ENCODE results near the gene KLK12.

KLK12 gene

DNA sequence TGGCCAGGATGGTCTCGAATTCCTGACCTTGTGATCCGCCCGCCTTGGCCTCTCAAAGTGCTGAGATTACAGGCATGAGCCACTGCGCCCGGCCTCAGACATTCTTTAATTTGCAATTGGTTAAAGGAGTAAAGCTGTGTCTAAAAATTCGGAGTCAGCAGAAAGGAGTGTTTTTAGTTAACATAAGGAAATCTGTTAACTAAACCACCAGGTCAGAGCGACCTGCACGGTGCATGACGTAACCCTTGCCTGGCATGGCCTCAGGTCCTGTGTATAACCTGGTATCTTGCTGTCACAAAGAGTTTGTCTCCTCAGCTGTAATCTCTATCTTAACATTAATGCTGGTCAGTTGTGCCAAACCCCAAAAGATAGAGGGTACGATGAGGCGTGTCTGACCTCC is 9.5 kb upstream of the KLK12 start:
- no peak for DNase-seq

DNA sequence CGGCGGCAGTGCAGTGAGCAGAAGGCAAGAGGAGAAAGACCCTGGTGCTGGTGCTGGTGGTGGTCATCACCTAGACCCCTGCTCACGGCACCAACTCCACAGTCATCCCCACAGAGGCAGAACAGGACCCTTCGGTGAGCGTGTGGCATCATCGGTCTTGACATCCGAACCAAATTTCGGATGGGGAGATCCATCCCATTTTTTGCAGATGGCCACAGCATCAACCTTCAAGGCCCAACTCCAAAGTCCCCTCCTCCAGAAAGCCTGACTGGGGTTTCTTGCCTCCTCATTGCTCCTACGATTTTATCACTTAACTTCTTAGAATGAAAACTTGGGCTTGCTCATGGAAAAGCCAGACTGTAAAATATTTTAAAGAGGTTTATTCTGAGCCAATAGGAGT is 8.7 kb upstream of the KLK12 start:
- DNase-seq, result no peak

DNA sequence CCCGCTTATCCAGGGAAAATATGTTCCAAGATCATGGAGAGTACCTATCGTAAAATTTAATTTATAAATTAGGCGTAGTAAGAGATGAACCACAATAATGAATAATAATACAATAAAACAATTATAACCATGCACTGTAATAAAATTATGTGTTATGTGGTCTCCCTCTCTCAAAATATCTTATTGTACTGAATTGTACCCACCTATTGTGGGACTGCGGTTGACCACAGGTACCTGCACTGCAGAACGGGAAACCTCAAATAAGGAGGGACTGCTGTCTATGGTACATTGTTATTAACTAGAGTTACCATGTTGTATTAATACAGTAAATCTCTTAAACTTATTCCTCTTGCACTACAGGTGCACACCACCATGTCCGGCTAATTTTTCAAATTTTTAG is 5.3 kb upstream of the KLK12 start:
- no peak for DNase-seq

DNA sequence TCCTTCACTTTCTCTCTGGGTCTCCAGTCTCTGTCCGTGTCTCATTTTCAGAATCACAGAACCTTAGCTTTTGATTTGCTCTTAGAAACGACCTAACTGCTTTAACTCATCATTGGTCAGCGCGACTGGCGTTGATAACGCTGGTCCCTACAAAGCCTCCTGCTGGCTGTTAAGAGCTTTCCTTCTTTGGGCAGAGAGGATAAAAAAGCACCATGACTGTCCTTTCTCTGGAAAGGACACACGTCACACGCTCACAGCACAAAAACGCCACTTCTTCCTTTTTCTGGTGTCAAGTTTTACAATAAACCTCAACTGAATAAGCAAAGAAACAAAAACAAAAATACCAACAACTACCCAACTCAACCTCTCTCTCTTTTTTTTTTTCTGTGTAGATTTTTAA is 1.7 kb upstream of the KLK12 start:
- no peak for DNase-seq

DNA sequence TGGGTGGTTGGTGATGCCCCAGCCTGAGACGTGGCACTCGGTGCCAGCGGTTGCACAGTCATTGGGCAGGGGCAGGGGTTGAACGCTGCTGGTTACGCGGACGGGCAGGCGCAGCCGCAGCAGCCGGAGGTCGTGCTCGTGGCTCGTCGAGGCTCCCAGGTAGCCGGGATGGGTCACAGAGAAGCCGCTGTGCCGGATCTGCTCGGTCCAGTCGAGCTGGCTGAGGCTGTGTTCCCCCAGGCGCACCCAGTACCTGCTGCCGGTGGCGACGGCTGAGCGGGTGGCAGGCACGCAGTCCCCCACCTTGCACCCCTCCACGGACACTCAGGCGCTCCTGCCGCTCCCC is 2.9 kb downstream of the KLK12 start:
- no peak for DNase-seq

DNA sequence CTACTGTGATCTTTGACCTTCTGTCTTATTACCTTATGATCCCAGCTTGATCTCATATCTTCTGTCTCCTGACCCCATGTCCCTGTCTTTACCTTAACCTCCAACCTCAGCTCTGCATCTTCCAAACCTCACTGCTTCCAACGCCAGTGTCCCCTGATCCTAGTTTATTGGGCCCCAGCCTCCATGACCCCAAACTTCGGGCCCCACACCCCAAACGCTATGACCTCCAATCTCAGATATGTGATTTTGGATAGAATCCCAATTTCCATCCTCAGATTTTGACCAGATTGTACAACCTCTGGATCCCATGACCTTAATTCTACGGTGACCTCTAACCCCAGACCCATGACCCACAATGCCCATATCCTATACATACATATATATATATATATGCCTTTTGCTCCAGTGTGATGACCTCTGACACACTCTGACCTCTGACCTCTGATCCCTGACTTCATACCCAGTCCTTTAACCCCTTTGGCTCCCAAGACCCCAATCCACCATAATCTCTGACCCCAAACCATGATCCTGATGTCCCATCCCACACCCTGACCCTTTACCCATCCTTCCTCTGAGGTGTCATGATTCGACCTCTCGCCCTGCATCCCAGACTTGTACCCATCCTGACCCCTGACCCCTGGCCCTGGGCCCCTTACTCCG is 3.5 kb downstream of the KLK12 start:
- DNase-seq, result no peak

DNA sequence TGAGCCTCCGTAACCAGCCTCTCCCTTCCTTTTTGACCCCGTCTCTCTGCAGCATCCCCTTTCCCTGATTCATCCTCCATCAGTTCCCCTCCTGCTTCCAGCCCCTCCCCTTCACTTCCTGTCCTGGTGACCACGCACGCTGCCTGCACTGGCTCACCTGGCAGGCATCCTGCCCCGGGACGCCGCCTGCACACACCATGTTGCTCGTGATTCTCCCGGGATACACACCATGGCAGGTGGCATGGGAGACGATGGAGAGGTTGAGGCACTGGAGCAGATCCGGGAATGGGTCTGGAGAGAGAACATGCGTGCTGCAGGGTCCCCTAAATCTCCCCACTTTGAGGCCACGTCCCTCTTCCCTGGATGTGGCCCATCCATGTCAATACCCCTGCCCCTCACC is 4.2 kb downstream of the KLK12 start:
- no peak for DNase-seq

DNA sequence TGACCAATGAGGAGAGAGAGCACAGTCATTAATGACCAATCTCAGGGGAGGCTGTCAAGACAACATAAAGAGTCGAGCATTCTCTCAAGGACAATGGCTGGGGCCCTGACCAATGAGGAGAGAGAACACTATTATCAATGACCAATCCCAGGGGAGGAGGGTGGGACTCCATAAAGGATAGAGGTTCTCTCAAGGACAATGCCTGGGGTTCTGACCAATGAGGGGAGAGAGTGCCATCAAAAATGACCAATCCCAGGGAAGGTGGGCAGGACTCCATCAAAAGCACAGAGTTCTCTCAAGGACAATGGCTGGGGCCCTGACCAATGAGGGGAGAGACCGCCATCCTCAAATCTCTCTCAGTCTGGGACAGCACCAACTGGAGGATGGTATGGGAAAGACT is 5.1 kb downstream of the KLK12 start:
- DNase-seq, result no peak

DNA sequence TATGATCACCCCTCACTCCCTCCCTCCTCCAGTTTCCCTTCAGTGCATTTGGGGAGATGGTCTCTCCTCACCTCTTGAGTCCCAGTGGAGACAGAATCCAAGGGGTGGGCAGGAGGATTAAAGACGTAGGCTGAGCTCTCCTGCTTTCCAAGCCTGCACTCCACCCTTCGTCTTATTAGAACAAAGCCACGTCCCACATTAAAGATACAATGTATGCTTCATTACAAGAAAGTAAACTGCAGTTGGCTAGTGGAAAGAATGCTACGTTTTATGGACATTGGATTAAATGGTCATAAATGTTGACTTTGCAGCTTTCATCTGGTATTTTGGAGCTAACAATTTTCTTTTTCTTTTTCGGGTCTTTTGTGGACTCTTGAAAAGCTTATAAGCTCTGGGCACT is 6.9 kb downstream of the KLK12 start:
- no peak for DNase-seq

DNA sequence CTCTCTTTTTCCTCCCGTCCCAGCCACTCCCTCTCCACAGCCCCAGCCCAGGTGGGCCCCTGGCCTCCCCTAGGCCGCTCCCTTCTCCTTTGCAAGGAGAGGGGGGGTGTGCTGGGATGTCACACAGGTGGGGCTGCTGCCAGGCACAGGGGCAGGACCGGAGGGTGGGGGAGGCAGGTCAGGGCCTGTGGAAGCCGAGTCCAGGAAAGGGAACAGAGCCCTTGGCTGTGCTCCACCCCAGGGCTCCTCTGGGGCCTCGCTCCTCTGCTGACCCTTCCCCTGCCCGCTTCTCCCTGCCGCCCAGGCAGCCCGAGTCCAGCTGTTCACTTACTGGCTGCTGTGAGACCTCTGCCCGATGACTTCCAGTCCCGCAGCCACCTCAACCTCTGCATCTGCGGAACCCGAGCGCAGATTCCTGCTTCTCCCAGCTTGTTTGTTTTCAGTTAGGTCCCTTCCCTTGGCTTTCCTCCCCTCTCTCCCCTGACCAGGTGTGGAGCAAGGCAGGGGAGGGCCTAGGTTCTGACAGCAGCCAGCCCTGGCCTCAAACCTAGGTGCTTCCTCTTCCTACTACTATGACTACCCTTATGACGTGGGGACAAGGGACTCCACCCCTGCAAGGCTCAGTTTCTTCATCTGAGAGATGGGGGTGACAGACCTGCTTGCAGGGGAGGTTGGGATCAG is 7.5 kb downstream of the KLK12 start:
- DNase-seq, result no peak

DNA sequence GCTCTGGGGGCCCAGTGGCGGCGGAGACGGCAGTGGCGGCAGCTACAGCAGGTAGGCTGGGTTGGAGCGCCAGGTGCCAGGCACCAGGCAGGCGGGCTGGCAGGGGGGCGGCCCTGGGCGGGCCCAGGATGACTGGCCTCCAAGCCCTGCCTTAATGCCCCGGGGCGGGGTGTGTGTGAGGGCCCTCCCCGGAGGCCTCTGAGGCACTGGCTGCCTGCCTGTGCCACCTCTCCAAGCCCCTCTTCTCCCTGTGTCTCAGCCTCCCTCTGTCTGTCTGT is 8.3 kb downstream of the KLK12 start, which contains the start of gene KLK11:
KLK11 (minus strand) TSS at position 63 of the 278 bp plus-strand sequence. CDS start 985 bp downstream, outside the sequence.
- DNase-seq, result no peak

DNA sequence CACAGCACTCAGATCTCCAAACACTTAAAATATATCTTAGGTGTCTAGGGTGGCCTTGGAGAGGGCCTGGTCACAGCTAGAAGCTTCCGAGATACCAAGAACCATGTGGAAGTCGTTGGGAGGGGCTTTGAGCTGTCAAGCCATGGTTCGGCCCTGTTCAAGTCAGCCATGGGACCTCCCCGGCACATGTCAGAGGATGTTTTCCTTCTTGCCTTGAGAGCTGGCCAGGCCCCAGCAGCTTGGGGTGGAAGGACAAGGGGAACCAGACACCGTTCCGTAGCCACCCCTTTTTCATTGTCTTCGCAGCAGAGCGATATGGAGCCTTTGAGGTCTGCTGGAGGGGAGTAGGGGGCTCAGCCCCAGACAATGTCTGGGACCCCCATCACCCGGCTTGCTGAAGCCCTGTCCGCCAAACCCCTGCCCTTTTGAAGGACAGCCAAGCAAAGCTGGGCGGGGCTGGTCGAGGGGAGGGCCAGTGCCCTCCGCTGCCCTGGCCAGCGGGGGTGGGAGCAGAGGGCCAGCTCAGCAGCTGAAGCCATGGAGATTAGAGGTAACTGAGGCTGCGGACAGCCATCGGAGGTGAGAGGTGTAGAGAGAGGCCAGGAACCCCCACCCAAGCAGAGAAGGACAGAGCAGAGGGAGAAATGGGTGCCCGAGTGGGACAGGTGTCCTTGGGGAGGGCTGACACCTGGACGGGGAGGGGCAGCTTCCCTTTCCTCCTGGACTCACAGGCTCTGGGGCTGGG is 8.8 kb downstream of the KLK12 start:
- no peak for DNase-seq

DNA sequence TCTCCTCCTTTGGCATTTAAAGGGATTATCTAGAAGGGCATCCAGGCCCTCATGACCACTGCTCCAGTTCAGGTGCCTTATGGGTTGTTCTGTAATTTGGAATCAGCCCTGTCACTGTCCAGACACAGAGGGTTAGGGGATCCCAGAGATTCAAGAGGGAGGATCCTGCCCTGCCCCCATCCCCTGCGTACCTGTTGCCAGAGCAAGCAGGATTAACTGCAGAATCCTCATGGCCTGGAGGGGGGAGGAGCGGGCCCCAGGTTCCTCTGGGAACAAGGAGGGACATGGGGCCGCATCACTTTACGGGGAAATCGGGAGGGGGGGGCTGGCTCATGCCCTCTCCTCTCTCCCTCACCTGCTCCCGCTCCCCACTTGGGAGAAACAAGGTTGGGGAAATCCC is 9.4 kb downstream of the KLK12 start:
- no peak for DNase-seq

DNA sequence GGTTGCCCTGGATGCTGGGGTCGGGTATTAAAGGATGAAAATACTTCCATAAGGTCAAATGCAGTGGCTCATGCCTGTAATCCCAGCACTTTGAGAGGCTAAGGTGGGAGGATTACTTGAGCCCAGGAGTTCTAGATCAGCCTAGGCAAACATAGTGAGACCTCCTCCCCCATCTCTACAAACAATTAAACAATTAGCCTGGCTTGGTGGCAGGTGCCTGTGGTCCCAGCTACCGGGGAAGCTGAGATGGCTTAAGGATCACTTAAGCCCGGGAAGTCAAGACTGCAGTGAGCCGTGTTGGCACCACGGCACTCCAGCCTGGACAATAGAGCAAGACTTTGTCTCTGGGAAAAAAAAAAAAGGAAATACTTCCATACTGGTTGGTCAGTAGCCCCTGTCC is 9.9 kb downstream of the KLK12 start:
- no peak for DNase-seq

DNA sequence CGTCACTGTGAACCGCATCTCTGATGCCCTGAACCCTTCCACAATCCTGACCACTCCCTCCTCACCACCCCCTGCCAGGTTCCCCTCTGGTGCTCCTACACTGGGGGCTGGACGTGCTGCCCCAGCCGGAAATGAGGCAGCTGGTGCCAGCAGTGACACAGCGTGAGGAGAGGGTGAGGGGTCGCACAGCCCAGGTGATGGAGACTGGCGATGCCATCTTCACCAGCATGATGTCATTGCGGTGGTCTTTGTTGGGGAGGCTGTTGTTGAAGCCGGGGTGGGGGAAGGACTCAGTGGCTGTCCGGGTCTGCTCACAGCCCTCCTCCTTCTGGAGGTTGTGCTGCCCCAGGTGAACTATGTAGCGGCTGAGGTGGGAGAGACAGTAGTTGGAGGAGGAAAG is 10.9 kb downstream of the KLK12 start:
- no peak for DNase-seq

DNA sequence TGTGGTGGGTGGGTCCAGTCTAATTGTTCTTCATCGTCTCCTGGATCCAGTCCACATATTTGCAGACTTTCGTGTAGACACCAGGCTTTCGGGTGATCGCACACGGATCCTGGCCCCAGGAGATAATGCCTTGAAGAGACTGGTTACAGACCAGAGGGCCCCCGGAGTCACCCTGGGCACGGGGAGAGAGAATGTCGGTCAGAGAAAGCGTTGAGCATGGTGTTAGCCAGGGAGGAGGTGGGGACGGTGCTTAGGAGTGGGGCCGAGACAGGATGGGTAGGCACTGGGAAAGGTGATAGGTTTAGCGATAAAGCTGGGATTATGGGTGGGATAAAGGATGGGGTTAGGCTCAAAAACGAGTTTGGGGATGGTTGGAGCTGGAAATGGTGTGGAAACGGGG is 12.3 kb downstream of the KLK12 start:
- no peak for DNase-seq

DNA sequence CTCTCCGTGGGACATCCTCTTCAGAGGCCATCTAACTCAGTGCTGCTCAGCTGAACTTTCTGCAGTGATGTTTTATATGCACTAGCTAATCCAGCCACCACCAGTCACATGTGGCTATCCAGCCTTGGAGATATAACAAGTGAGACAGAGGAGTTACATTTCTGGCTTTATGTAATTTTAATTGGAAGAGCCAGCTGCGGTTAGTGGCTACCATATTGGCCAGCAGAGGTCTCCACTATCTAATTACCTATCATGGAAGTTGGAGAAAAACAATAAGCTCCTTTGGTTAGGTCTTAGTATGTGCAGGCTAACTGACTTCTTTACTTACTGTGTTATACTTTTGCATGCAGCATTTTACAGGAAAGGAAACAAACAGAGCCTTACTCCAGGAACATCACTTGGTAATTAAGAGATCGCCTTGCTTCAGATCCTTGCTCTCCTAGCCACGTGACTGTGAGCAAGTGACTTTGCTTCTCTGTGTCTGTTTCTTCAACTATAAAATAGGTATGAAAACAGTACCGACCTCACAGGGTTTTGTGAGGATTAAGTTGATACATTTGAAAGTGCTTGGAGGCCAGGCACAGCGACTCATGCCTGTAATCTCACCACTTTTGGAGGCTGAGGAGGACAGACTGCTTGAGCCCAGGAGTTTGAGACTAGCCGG is 13.7 kb downstream of the KLK12 start:
- DNase-seq, result no peak

DNA sequence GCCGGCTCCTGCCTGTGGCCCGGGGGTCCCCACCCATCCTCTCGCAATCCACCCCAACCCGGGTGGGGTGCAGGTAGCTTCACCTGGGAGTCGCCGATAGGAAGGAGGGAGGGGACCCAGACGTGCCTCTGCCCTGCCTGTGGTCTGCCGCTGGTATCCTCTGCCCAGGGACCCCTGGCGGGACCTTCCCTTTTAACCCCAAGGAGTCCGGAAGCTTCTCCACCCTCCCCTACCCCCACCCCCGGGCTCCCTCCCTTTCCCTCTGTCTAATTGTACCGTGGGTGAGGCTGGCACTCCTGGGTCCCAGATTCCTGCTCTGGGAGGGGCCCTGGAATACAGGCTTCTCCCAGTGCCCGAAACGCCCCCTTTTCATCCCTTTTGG is 15.3 kb downstream of the KLK12 start, which contains the start of gene KLK10:
KLK10 (minus strand) TSS at position 166 of the 382 bp plus-strand sequence. CDS start 579 bp downstream, outside the sequence.
- DNase-seq, result no peak

DNA sequence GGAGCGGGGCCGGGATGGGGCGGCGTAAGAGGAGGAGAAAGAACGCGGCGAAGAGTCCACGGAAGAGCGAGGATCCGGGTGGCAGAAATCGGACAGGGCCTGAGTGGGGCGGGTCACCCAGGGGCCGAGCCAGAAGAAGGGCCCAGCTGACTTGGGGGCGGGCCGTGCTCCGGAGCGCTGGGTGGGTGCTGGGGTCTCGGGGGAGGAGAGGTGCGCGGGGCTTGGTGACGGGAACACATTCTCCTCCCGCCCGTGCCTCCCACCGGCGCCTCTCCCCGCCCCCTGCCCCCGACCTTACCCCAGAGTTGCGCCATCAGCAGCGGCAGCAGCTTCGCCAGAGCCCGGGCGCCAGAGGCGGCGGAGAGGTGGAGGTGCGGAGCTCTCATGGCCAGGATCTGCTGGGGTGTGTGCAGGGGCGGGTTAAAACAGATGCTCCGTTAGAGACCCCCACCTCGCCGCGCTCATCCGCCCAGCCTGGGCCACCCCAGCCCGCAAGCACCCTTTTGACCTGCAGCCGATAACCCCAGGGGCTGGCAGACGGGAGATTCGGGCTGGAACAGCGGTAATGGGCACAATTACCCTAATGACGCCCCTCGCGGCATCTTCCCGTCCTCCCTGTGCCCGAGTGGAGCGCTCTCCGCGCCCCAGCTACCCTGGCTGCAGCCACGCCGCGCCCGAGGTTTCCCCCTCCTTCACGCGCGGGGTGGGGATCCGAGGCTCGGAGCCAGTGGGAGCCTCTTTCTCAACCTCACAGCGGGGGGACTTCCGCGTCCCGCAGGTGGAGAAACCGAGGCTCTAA is 15.9 kb downstream of the KLK12 start:
- no peak for DNase-seq

DNA sequence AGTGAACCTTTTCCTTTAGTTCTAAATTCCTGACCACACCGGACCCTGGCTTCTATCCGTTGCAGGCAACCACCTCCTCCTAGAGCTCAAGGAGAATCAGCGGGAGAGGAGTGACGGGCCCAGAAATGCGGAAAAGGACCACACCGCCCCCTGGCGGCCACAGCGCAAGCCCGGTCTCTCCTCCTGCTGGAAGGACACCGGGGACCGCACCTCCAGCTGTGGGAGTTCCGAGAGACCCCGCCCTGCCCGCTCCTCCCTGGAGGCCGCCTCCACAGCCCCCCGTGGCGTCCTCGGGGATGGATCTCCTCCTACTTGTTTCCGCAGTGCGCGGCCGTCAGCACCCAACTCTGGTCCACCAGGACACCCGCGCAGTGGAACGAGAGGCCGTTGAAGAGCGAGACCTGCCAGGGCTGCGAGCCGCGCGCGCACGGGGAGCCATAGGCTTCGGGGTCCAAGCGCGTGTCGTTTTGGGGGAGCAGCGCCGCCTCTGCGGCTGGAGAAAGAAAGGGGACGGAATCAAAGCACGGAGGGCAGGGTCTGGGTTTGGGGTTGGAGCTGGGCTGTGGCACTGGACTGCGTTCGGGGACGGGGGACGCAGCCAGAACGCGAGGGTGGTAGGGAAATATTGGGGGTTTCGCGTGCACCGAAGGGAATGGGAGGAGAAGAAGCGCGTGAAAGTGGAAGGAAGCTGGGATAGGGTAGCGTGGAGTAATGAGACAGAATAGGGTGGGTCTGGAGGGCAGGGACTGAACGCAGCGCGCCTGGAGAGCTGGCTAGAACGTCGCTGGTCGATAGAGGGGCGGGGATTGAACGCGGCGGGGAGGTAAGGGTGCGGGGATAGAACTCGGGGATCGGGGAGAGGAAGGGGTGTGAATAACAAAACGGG is 17.8 kb downstream of the KLK12 start:
- DNase-seq, result peak; percentile 26

DNA sequence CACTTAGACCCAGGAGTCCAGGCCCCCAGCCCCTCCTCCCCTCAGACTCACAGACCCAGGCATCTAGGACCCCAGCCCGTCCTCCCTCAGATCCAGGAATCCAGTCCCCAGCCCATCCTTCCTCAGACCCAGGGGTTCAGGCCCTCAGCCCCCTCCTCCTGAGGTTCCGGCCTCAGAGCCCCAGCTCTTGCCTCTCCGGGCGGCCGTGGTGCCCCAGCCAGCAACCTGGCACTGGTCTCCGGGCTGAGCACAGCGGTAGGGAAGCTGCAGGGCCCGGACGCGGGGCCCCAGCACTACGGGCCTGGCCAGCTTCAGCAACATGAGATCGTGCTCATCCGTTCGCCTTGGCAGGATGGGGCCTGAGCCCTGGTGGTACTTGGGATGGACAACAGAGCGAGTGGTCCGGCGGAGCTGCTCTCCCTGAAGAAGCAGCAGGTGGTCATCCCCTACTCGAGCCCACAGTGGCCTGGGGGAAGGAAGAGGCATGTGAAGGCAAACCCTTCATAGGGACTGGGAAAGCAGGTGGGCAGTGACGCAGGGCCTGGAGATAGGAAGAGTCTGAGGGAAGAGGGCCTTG is 19.0 kb downstream of the KLK12 start:
- DNase-seq, result no peak

DNA sequence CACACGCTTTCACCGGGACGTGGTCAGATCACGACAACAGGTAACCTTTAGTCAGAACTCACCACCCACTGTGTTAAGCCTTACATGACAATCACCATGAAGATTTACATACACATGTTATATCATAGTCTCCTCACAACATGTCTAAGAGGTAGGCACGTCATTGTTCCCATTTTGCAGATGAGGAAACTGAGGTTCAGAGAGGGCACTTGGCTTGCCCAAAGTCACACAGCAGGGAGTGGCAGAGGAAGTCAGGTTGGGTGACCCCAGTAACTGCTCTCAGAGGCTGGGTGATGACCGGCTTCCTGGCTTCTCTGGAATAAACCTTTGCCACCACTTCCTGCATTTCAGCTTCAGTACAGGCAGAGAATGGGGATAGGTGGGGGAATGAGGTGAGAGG is 20.6 kb downstream of the KLK12 start:
- DNase-seq, result no peak
